Sigmoid colon (tissue), 4 donors: Measurements from ENCODE around the gene KRT39.

Experiments
- EP300 ChIP-seq, 4 donors: sonication (generic); formaldehyde crosslinking; IDR thresholded peaks; one replicate each; pipeline ENCODE4 v1.6.1; 2017; ENCODE audit warnings: antibody characterized with exemption in 4 of 4
- TF ChIP-seq, protein P1 (sequence below), 4 experiments: fragments of 450-650 bp in 3 of 4; fragments of 200-600 bp in 1 of 4; IDR thresholded peaks; one replicate each; pipeline ENCODE4 v1.5.1; 2016 to 2019; ENCODE audit warnings: antibody characterized with exemption in 4 of 4, mild to moderate bottlenecking in 3 of 4, moderate library complexity in 2 of 4

DNA sequence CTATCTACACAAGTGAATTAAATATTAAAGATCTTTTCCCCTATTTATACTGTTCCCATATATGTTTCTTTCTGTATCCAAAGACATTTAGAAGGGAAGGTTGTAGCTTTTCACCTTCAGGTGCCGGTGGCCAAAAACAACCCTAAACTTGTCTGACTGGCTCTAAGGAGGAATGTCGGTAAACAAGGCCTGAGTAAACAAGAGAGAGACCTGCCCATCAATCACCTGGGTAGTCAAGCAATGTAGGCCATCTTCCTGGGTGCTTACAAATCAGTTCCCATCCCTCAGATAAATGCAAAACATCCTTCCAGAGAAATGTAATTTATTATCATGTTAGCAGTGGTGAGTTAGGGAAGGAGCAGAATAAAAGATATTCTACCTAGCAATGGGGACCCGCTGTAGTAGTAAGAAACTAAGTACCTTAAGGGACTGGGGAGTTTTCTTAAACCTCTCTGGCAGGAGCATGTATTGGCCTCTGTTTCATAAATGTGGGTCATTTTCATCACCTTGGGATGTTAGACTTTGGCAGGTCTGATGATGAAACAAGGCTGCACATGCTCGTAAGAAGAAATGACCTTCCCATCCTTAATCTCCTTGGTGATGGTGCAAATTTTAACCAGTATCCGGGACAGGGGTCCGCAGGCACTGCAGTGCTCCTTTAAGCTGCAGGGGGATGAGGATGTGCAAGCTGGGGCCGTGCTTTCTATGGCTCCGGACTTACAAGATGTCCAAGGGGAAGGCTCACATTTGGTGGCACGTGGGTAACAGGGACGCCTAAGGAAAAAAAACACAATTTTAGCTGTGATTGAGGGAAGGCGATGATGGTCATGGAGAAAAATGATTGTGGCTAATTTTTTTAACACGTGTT, 8.4 kb downstream of the KRT39 start:
- TF ChIP-seq, protein P1, sequence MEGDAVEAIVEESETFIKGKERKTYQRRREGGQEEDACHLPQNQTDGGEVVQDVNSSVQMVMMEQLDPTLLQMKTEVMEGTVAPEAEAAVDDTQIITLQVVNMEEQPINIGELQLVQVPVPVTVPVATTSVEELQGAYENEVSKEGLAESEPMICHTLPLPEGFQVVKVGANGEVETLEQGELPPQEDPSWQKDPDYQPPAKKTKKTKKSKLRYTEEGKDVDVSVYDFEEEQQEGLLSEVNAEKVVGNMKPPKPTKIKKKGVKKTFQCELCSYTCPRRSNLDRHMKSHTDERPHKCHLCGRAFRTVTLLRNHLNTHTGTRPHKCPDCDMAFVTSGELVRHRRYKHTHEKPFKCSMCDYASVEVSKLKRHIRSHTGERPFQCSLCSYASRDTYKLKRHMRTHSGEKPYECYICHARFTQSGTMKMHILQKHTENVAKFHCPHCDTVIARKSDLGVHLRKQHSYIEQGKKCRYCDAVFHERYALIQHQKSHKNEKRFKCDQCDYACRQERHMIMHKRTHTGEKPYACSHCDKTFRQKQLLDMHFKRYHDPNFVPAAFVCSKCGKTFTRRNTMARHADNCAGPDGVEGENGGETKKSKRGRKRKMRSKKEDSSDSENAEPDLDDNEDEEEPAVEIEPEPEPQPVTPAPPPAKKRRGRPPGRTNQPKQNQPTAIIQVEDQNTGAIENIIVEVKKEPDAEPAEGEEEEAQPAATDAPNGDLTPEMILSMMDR (IDR thresholded peaks at IDR 0.05) = no peak
- TF ChIP-seq EP300 (IDR thresholded peaks at IDR 0.05) = no peak
